ENCODE results near the gene PRX. TPM values are rescaled to one million over a fixed set of nuclear protein-coding genes. Genes with fewer than 3 reads are reported as not detected.

PRX gene
- total and polyA plus RNA-seq, 2 experiments from 2014 or later, result 4.2 TPM

DNA sequence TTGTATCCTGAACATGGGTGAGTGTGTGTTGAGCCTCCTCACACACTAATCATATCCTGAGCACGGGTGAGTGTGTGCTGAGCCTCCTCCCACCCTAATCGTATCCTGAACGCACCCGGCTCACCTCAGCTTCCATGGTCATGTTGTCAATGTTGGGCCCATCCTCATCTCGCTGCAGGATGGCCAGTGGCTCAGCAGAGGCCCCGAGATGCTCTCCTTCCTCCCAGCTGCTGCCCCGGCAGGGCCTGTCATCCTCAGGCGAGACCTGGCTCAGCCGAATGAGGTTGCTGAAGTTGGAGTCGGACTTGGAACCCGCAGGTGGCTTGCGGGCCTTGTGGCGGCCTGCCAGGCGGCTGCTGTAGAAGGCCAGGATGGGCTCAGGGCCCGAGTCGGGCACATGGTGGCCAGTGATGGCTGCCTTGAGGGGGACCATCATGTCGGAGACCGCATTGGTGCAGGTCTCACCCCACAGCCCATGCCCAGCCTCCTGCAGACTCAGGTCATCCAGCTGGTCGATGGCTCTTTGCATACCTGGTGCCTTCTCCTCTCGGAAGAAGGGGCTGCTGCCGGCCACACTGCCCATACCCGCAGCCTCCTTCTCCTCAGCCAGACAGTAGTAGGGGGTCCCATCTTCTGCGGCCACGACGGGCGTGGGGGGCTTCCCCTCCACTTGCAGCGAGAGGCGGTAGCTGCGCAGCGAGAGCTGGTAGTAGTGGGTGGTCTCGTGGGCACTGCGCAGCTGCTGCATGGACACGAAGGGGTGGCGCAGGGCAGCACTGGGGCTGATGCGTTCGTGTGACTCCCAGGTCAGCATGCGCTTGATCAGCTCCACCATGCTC lies 32.8 kb downstream of the PRX start (continued):
- no peak for TF ChIP-seq ETS1 (IDR thresholded peaks at IDR 0.05)

DNA sequence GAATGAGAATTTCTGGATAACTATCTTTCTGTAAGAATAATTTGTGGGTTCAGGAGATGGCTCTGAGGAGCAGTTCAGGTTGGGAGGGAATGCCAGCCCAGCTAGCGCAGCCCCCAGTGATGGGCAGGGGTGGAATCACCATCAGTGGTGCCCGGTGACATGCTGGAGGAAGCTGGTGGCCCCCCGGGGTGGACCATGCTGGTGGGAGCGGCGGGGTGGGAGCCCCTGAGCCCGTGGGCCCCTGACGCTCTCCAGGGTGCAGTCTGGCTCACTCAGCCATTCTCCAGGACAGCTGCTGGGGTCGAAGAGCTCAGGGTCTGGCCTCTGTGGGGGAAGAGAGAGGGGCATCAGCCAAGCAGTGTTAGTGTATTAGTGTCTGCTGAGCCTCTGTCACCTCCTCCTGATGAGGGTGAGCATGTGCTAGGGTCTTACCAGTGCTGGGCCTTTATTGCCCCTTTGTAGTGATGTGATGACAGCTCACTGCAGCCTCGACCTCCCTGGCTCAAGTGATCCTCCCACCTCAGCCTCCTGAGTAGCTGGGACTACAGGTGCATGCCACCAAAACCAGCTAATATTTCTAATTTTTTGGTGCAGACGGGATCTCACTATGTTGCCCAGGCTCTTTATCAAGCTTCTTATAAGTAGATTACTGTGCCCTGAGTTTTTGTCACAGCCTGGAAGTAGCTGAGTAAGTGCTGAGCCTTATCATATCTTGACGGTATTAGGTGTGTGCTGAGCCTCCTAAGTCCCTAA lies 33.6 kb downstream of the PRX start:
- Mint-ChIP-seq H3K4me3 (no peak overlapping the region), H3K27me3 (ENCODE audit: insufficient read depth, low read depth, poor library complexity) (peaks cover 12% of the 10 kb centered on the region), H3K9me3 (no peaks in the 10 kb centered on the region), H3K27ac (no peak overlapping the region), H3K4me1 (peaks cover 6% of the 10 kb centered on the region; the same call in 1 of the 3 replicates), H3K36me3 (ENCODE audit: low read depth) (peaks cover 28% of the 10 kb centered on the region)
- H3K4me3 ChIP-seq, result no peak overlapping the region
- ATAC-seq, result no peak
- H3K27ac ChIP-seq (ENCODE audit: low read depth), result no peak overlapping the region
- H3K4me1 ChIP-seq (ENCODE audit: insufficient read depth), result no peaks in the 10 kb centered on the region
- H3F3A ChIP-seq (replicated peaks; ENCODE audit: low read depth), result no peaks in the 10 kb centered on the region
- no peaks in the 10 kb centered on the region for H3K79me2 ChIP-seq (replicated peaks; ENCODE audit: insufficient read depth)
- no peaks in the 10 kb centered on the region for H3K27me3 ChIP-seq (ENCODE audit: insufficient read depth)
- no peaks in the 10 kb centered on the region; the same call in 1 of the 2 replicates for H3K36me3 ChIP-seq (ENCODE audit: insufficient read depth)
- H2AFZ ChIP-seq, result no peak overlapping the region
- no peaks in the 10 kb centered on the region for H4K20me1 ChIP-seq (replicated peaks; ENCODE audit: insufficient read depth)
- no peaks in the 10 kb centered on the region for H3K9me2 ChIP-seq (ENCODE audit: insufficient read depth)
- TF ChIP-seq POLR2AphosphoS5 (IDR thresholded peaks at IDR 0.05; ENCODE audit: low read depth) (no peak; the same call in 1 of the 2 replicates), STAT1 (IDR thresholded peaks at IDR 0.05; ENCODE audit: unreplicated experiment) (no peak), ZNF114 (CRISPR knock-in tag; IDR thresholded peaks at IDR 0.05) (no peak)
- TF ChIP-seq, protein P1, sequence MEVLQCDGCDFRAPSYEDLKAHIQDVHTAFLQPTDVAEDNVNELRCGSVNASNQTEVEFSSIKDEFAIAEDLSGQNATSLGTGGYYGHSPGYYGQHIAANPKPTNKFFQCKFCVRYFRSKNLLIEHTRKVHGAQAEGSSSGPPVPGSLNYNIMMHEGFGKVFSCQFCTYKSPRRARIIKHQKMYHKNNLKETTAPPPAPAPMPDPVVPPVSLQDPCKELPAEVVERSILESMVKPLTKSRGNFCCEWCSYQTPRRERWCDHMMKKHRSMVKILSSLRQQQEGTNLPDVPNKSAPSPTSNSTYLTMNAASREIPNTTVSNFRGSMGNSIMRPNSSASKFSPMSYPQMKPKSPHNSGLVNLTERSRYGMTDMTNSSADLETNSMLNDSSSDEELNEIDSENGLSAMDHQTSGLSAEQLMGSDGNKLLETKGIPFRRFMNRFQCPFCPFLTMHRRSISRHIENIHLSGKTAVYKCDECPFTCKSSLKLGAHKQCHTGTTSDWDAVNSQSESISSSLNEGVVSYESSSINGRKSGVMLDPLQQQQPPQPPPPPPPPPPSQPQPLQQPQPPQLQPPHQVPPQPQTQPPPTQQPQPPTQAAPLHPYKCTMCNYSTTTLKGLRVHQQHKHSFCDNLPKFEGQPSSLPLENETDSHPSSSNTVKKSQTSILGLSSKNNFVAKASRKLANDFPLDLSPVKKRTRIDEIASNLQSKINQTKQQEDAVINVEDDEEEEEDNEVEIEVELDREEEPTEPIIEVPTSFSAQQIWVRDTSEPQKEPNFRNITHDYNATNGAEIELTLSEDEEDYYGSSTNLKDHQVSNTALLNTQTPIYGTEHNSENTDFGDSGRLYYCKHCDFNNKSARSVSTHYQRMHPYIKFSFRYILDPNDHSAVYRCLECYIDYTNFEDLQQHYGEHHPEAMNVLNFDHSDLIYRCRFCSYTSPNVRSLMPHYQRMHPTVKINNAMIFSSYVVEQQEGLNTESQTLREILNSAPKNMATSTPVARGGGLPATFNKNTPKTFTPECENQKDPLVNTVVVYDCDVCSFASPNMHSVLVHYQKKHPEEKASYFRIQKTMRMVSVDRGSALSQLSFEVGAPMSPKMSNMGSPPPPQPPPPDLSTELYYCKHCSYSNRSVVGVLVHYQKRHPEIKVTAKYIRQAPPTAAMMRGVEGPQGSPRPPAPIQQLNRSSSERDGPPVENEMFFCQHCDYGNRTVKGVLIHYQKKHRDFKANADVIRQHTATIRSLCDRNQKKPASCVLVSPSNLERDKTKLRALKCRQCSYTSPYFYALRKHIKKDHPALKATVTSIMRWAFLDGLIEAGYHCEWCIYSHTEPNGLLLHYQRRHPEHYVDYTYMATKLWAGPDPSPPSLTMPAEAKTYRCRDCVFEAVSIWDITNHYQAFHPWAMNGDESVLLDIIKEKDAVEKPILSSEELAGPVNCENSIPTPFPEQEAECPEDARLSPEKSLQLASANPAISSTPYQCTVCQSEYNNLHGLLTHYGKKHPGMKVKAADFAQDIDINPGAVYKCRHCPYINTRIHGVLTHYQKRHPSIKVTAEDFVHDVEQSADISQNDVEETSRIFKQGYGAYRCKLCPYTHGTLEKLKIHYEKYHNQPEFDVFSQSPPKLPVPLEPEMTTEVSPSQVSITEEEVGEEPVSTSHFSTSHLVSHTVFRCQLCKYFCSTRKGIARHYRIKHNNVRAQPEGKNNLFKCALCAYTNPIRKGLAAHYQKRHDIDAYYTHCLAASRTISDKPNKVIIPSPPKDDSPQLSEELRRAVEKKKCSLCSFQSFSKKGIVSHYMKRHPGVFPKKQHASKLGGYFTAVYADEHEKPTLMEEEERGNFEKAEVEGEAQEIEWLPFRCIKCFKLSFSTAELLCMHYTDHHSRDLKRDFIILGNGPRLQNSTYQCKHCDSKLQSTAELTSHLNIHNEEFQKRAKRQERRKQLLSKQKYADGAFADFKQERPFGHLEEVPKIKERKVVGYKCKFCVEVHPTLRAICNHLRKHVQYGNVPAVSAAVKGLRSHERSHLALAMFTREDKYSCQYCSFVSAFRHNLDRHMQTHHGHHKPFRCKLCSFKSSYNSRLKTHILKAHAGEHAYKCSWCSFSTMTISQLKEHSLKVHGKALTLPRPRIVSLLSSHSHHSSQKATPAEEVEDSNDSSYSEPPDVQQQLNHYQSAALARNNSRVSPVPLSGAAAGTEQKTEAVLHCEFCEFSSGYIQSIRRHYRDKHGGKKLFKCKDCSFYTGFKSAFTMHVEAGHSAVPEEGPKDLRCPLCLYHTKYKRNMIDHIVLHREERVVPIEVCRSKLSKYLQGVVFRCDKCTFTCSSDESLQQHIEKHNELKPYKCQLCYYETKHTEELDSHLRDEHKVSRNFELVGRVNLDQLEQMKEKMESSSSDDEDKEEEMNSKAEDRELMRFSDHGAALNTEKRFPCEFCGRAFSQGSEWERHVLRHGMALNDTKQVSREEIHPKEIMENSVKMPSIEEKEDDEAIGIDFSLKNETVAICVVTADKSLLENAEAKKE (CRISPR knock-in tag; IDR thresholded peaks at IDR 0.05), result no peak
- no peak overlapping the region for H3K4me2 ChIP-seq
- no peak for DNase-seq (ENCODE audit: low spot score)
